ENCODE measurements around the gene SKOR1.

The SKOR1 gene

DNA sequence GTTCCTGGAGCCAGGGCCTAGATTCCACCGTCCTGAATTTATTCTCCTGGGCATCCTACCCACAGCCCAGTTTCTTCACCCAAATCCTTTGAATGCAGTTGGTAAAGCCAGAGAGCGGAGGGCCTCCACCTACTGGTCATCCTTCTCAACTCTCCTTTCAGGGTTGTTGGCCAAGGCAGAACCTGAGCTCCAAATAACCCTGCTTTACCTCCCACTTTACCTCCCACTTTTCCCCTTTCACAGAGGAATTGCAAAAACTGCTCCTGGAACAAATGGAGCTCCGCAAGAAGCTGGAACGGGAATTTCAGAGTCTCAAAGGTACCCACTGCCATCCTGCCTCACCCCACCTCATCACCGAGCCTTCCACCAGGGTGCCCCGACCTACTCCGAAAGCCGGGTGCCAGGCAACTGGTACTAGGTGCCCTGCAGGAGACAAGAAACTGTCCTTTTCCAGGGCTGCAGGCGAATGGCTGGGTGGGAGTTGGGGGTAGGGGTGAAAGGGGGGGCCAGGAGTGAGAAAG lies 6.8 kb downstream of the SKOR1 start:
- DNase-seq (ENCODE audit: low read depth in 2 of 2), result no peak

DNA sequence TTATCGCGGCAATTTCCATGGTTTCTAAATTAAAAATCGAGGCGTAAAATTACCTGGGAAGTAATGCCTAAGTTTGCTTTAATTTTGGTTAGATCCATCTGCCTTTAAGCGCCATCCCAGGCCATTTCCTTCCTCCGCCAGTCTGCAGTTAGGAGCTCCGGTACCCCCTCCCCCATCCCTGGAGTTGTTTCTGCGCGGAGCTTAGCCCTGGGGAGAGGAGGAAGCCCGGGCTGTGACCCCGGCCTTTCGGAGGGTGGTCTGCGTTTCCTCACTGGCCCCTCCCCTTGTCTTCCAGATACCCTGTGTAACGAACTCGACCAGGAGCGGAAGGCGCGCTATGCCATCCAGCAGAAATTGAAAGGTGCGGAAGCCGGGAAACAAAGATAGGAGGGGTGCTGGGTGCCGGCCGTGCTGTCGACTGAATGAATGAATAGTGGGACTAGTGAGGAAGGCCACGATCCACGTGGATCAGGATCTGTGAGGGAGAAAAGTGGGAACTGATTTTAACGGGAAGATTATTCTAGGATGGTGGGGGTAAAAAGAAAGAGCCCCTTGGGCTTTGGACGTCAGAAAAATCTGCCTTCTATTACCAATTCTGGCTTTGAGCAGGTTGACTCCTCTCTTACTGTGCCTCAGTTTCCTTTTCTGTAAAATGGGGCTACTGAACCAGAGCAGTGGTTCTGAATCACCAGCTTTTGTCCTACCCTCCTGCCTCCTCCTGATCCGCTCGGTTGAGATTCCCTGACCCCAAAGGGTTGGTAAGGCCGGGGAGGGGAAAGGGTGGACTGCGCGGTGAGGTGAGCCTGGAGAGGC lies 7.8 kb downstream of the SKOR1 start:
- DNase-seq (ENCODE audit: low read depth in 2 of 2), result no peak

- DNase-seq (ENCODE audit: low read depth in 2 of 2), result no peak
These were observed 8.6 kb downstream of the SKOR1 start for GRCh38 chr15:67833710-67834511.

DNA sequence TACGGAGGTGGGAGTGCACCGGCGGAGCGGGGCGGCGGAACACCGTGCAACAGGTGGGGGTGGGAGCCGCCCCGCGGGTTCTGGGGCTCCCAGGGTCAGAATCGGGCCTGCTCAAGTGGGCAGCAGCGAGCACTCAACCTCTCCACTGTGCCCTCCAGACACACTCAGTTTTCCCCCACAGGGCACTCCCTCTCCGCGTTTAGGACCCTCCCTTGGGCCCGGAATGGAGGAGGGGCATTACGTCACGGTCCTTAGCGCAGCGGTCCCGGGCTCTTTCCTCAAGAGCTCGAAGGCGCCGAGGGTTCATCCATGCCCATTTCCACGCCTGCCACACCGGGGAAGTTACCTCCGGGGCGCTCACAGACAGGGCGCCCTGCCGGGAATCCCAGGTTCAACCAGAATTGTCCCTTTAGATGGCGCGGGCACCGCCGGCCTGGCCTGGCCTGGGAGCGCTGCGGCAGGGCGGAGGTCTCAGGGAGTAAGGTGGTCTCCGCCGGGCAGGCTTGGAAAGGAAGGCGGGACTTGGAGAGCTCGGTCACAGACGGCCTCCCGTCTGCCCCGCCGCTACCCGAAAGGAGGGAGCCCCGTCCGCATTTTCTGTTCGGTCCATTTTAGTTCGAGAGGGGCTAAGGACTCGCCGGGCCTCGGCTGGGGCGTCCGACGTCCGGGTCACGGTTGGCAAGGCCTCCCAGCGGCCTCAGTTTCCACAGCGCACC lies 9.4 kb downstream of the SKOR1 start:
- no peak for DNase-seq (ENCODE audit: low read depth in 2 of 2)

GRCh38 chr15:67835297-67836133 lies 10.2 kb downstream of the SKOR1 start:
- no peak for DNase-seq (ENCODE audit: low read depth in 2 of 2)

- no peak for DNase-seq (ENCODE audit: low read depth in 2 of 2)
These were observed 10.8 kb downstream of the SKOR1 start for GRCh38 chr15:67836134-67836455.

GRCh38 chr15:67836477-67836876 lies 11.2 kb downstream of the SKOR1 start:
- no peak for DNase-seq (ENCODE audit: low read depth in 2 of 2)

DNA sequence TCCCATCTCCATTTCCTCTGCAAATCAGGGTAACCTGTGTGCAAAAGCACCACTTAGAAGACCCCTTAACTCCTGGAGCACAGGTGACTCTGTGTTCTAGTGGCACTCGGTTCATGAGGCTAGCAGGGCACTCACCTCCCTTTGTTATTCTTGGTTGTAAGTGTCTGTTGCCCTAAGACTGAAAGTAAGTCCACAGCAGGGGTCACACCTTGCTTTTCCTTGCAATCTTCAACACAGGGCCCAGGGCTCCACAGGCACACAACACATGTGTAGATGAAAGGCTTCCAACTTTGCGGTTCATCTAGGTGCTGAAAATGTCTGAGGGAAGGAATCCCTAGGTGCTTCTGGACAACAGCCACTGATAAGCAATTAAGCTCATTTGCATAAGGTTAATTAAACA lies 11.6 kb downstream of the SKOR1 start:
- no peak for DNase-seq (ENCODE audit: low read depth in 2 of 2)

GRCh38 chr15:67838789-67839332 lies 13.6 kb downstream of the SKOR1 start:
- no peak for DNase-seq (ENCODE audit: low read depth in 2 of 2)

- DNase-seq (ENCODE audit: low read depth in 2 of 2), result no peak
These were observed 14.2 kb downstream of the SKOR1 start for GRCh38 chr15:67839499-67839928.

DNA sequence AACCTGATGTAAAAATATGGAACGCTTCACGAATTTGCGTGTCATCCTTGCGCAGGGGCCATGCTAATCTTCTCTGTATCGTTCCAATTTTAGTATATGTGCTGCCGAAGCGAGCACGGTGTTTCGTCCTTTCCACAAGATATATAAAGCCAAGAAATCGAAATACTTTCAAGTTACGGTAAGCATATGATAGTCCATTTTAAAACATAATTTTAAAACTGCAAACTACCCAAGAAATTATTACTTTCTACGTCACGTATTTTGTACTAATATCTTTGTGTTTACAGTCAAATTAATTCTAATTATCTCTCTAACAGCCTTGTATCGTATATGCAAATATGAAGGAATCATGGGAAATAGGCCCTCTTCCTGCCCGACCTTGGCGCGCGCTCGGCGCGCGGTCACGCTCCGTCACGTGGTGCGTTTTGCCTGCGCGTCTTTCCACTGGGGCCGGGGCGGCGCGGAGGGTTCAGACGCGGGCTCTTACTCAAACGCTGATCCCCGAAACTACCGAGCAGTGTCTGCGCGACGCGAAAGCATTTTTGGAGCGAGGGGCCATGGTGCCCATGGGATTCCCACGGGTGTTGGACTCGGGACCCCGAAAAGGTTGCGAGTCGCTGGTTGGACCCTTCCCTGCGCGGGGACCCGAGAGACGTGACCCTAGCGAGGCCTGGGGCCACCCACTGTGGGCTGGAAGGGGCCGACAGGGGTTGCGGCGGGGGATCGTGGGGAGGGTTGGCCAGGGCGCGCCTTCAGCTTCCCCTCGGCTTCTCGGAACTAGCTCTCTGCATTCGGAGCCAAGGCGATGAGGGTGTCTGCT lies 14.8 kb downstream of the SKOR1 start, which contains the start of gene RNU6-1:
Gene RNU6-1, minus strand, starts transcription at position 117 of the 820 bp plus-strand sequence.
- DNase-seq (ENCODE audit: low read depth in 2 of 2), result peak; percentile 83 to 87

- DNase-seq (ENCODE audit: low read depth in 2 of 2), result no peak
These were observed 15.6 kb downstream of the SKOR1 start for GRCh38 chr15:67840749-67841512.

GRCh38 chr15:67841513-67841762 lies 16.1 kb downstream of the SKOR1 start:
- no peak for DNase-seq (ENCODE audit: low read depth in 2 of 2)

GRCh38 chr15:67843092-67843501 lies 17.8 kb downstream of the SKOR1 start:
- no peak for DNase-seq (ENCODE audit: low read depth in 2 of 2)

GRCh38 chr15:67843571-67844387 lies 18.5 kb downstream of the SKOR1 start:
- DNase-seq (ENCODE audit: low read depth in 2 of 2), result no peak

DNA sequence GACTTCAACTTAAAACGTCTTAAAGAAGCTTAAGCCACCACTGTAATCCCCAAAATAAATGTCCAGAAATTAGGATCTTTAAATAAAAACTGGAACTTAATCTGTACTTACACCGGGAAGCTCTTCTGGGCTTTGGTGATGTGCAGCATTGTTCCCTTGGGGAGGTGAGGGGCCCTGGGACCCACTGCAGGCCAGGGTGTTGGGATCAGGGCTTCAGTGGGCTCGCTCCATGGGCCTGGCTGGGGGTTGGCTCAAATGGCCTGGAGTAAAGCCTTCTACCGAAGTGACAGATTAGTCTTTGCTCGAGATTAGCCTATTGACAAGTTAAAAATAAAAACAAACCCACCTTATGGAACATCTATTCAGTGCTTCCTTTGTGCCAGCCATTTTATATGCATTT lies 20.7 kb downstream of the SKOR1 start:
- DNase-seq (ENCODE audit: low read depth in 2 of 2), result no peak

- DNase-seq (ENCODE audit: low read depth in 2 of 2), result no peak
These were observed 24.2 kb downstream of the SKOR1 start for GRCh38 chr15:67849538-67849937.

DNA sequence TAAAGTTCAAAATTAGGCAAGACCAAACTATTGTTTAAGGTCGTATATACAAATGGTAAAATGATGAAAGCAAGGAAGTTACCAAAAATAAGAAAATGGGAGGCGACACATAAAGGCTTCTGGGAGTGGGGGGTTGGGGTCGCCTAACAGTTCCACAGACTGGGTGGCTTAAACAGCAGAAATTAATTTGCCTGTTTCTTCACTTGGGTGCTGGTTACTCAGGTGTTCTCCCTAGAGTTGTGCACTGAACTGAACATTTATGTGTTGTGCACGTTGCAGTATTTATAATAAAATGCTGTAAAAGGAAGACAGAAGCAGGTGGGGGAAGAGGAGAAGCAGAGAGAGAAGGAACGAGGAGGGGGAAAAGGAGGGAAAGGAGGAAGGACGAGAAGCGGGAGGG lies 25.0 kb downstream of the SKOR1 start:
- no peak for DNase-seq (ENCODE audit: low read depth in 2 of 2)

All from fibroblast of skin of left quadriceps (primary cell).